AG08396 (cell line): ENCODE measurements around the gene ROR2.
"Not testable (repeated sequence)": the region's sequence is repeated elsewhere in the genome, so short reads cannot be mapped to it uniquely, and the experiment has no call there.

Experiments used
- DNase-seq: peaks from one replicate; pipeline ENCODE4 v3.0.0; 2012; ENCODE audit warnings: low spot score, mixed read lengths

Gene ROR2

GRCh38 chr9:91817106-91817492 lies 132.9 kb downstream of the ROR2 start:
- DNase-seq, result no peak

GRCh38 chr9:91816356-91816755 lies 133.7 kb downstream of the ROR2 start:
- DNase-seq, result no peak

- no peak for DNase-seq
Observed at GRCh38 chr9:91815896-91816295, 134.1 kb downstream of the ROR2 start.

- DNase-seq, result no peak
Observed at GRCh38 chr9:91814753-91815152, 135.3 kb downstream of the ROR2 start.

- no peak for DNase-seq
Observed at GRCh38 chr9:91814201-91814600, 135.8 kb downstream of the ROR2 start.

GRCh38 chr9:91813176-91813795 lies 136.7 kb downstream of the ROR2 start:
- DNase-seq, result no peak

- DNase-seq, result no peak
Observed at GRCh38 chr9:91812191-91812590, 137.8 kb downstream of the ROR2 start.

- no peak for DNase-seq
Observed at GRCh38 chr9:91811024-91811909, 138.8 kb downstream of the ROR2 start.

- DNase-seq, result no peak
Observed at GRCh38 chr9:91810286-91810905, 139.6 kb downstream of the ROR2 start.

- DNase-seq, result peak; percentile 62
Observed at GRCh38 chr9:91809581-91810285, 140.3 kb downstream of the ROR2 start.

GRCh38 chr9:91807643-91808246 lies 142.3 kb downstream of the ROR2 start:
- DNase-seq, result no peak

GRCh38 chr9:91805031-91805430 lies 145.0 kb downstream of the ROR2 start:
- no peak for DNase-seq

GRCh38 chr9:91803970-91804752 lies 145.9 kb downstream of the ROR2 start:
- DNase-seq, result no peak

- DNase-seq, result peak; percentile 29
Observed at GRCh38 chr9:91803151-91803940, 146.7 kb downstream of the ROR2 start.

GRCh38 chr9:91802391-91802790 lies 147.6 kb downstream of the ROR2 start:
- no peak for DNase-seq

GRCh38 chr9:91800473-91801030 lies 149.5 kb downstream of the ROR2 start:
- DNase-seq, result no peak

GRCh38 chr9:91799113-91799744 lies 150.8 kb downstream of the ROR2 start:
- DNase-seq, result no peak

- DNase-seq, result not testable (repeated sequence)
Observed at GRCh38 chr9:91798273-91799112, 151.5 kb downstream of the ROR2 start.

- DNase-seq, result not testable (repeated sequence)
Observed at GRCh38 chr9:91797517-91797916, 152.5 kb downstream of the ROR2 start.
